NOMO-1 treated with dmso at 0.1 percent for 144 hours (cell line): ENCODE data around the gene PIR.

Experiments used
- DNase-seq: peaks from one replicate; lab custom pipeline; 2025; ENCODE audit not compliant: unreplicated experiment; lab: John Stamatoyannopoulos, UW

Gene PIR

DNA sequence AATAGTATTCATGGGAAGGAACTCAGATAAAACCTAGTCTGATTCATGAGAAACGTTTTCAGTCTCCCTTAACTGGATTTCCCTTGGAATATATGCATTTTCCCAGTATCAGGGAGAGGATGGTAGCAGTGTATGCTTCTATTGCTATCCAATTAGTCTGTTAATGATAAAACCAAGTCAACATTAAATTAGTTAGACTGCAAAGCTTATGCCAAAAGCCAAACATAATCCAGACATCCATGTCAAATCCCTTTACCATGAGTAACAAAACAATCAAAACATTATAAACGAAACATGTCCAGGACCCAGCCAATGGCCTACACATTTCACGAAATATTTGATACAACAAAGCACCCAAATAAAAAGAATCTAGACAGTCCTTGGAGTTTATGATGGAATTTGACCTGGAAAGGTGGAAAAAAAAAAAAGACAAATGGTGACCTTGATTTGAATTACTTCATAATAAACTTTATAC is 74.4 kb downstream of the PIR start:
- no peak for DNase-seq

DNA sequence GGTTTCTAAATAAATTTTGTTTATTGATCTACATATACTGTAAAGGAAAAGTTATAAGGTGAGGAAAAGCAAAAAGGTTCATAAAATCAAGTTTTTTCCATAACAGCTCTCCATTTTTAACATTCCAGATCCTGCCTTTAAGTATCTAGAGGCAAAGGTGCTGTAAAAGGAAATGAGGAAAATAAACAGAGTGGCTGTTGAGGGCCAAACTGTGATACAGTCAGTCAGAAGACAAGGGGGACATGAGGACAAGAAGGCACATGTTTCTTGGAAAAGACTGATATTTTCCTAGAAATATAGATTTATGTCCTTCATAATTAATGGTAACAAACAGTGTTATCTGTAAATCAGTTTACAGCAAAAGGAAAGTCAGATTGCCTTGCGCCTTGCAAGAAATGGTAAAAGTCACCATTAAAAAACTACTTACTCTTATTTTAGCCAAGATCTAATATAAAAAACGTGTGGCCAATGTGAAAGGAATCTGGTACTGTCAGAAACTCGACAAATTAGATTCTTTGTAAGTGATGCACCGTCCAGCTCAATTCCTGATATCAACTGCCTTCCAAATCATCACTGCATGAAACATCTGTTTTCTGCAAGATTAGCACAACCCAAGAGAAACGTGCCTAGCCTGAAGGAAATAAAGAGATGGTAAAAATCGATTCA is 75.0 kb downstream of the PIR start:
- no peak for DNase-seq

DNA sequence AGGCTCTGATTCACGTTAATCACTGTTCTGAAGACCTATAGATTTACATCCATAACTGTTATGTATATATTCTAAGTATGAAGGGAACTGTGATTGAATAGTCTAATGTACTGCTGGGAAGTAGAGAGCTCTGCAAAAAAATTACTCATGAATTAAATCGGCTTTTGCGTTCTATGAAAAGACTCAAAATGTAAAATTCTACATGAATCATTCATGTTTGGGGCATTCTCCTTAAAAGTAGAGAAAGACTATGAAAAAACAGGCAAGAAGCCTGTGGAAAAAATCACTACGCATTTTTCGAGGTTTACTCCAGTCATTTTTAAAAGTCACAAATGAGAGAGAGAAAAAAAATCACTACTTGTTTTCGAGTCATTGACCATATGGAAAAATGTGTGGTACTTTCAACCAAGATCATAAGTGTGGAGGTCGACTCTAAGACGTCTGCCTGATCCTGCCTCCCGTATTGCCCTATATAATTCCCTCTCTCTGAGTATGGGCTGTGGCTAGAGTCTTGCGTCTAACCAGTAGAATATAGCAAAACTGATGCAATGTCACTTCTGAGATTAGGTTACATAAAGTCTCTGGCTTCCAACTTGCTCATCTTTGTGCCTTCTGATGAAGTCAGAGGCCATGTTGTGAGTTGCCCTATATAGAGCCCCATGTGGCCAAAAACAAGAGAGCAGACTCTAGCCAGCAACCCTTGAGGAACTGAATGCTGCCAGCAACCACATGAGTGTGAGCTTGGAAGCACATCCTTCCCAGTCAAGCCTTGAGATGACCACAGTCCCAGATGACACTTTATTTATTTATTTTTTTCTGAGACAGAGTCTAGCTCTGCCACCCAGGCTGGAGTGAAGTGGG is 76.8 kb downstream of the PIR start:
- no peak for DNase-seq

DNA sequence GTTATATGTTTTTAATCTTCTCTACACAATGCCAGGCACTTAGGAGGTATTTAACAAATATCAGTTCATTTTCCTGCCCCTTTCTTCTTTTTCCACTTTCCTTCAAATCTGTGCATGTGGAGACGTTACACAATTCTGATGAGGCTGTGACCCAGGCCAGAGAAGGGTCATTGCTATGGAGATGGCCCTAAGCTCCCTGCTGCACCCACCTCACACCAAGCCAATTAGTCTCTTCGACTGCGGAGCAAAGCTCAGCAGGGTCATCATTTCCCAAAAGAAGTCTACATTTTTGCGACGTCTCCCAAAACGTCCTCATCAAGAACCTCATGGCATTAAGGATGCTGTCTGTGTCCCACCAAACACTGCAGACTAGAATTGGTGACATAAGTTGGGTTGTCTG is 80.0 kb downstream of the PIR start:
- DNase-seq = no peak

DNA sequence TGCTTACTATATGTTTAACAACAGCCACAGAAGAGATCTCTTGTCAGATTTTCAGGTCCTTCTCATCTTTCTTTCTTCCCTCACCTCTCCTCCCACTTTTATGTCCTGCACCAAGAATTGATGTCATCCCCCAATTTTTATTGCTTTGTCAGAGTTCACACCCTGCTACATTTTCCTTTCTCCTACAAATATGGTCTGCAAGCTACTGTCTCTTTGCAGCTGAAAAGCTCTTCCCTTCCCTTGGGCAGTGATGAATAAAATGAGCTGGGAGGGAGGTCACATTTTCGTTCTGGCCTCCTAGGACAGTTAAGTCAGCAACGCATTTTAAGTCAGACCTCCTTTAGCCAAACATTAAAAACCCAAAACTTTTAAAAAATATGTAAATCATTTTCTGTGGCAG is 82.2 kb downstream of the PIR start:
- no peak for DNase-seq

DNA sequence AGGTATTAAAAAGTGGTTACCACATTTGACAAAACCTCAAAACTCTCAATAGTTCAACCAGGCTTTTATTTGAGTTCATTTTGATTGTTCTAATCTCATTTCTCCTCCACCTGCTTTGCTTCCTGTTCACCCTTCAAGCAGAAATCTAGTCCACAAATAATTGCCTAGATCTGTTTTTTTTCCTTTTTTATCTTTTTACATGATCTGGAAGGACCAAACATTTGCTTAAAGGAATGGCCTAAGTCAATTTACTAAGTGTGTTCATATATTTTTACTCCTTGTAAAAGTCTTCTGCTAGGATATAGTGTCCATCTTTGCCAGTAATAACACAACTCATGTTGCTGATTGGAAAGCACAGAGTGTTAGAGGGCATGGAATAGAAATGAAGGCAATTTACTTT is 82.7 kb downstream of the PIR start:
- no peak for DNase-seq

DNA sequence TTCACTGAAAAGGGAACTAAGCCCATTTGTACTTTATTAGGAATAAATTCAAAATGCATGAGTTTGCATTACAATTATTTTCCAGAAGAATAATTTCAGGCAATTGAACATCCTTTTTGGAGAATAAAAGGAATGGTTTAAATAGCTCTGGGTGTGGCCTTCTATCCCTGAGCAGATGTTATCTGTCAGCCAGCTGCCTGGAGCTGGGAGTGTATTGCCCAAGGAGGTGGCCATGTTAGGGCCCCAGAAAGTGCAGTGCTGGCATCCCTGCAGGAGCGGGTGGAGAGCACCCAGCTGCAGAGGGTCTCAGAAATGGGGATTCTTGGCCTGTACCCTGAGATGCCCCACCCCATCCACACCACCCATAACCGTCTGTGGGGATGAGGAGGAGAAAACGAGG is 87.3 kb downstream of the PIR start:
- DNase-seq = no peak

DNA sequence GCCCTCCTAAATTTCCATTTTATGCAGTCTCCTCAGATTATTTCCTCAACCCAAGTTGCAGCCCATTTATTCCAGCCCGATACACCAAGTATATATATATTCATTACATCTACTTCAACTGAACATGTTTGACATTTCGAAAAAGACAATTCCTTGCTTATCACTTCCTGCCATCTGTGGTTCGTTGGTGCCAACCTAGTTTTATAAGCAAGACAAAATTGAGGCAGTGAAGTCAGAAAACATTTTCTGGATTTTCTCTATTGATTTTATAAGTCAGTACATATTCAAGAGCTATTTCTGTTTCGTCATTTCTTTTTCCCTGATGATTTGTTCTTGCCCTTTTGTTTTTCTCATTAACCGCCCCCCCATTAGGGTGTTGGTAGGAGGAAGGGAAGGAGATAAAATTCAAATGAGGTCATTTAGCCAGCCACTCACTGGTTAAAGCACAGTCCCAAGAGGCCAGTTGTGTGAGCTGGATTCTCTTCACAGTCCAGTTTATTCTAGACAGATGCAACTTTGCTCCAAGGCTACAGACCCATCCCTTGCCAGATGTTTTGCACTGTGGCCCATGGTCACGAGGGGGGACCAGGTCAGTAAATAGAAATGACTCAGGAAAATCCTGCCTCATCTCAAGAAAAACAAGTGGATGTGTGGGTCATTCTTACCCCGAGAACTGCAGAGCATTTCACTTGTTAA is 88.6 kb downstream of the PIR start:
- no peak for DNase-seq

DNA sequence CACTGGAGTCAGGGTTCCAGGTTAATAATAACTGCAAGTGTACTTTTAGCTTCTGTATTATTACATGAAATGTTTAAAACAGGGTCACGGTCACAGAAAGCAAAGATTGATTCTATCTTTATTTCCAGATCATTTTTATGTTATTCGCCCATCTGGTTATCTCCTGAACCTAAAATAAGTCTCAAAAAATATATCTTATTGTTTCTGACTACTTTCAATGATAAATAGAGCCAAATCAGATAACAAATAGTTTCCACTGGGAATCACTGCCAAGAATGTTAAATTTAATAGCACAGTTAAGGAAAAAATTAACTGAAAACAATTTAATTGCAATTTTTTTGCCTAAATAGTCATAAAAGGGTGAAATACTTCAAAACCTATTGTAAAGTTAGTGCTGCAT is 91.8 kb downstream of the PIR start:
- DNase-seq = no peak

DNA sequence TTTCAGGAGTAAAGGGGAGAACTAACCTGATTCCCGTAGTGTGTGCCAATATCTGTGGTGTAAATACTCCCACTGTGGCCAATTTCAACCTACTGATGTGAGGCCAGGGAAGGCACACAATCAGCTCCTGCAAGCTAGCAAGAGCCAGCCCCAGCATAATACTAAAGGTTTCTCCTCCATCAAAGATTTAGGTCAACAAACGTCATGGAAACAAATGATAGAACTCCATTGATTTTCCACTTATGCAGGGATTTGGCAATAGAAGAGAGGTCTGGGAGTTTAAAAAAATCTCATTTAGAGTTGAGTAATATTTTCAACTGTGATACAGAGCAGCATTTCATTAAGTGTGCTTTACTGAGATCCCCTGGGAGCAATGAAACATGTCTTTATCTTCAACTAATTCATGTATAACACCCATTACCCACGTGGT is 93.2 kb downstream of the PIR start:
- DNase-seq = no peak

DNA sequence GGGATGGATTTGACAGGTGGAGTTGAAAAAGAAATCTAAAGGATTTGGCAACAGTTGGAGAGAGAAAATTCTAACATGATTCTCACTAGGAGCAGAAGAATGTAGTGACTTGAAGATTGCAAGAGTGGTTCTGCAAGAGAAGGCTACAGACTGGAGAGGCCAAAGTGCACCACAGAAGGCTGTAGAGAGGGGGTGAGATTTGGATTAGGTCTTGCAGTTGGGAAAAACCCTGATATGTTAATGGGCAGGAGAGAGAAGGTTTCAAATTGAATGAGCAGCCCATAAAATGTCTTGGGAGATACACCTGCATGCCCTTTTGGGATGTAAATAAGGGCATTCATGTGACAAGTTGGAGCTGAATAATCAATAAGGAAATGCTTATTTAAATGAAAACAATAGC is 94.3 kb downstream of the PIR start:
- DNase-seq = no peak

DNA sequence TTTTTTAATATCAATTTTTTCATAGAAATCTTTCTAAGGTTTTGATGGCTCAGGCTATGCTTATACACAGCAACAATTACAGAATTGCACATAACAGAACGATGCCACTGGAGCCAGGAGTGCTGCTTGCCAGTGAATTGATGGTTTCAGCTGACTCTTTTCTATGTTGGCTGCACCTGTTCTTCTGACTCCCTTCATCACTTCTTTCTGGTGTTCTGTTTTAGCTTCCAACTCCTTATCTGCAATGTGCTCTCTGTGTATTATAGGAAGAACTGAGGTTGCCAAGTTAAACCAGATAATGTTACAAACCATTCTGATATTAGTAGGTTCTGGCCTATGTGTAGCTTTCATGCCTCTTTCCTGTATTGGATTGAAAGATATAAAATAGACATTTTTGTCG is 97.3 kb downstream of the PIR start:
- no peak for DNase-seq

DNA sequence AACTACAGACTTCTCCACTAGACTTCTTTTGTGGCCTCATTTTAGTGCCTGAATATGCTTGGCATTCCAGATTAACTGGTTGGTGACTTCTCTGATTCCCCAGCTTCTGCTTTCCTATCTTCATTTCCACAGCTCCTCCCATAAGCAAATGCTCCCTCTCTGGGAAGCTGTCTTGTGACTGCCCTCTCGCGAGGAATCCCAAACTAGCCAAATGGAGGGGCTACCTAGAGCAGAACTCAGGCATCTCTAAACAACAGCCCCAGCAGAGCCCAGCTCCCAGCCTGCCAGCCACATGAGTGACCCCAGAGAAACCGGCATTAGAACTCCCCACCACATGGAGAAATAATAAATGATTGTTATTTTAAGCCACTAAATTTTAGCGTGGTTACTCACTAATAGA is 101.3 kb downstream of the PIR start:
- DNase-seq = no peak

DNA sequence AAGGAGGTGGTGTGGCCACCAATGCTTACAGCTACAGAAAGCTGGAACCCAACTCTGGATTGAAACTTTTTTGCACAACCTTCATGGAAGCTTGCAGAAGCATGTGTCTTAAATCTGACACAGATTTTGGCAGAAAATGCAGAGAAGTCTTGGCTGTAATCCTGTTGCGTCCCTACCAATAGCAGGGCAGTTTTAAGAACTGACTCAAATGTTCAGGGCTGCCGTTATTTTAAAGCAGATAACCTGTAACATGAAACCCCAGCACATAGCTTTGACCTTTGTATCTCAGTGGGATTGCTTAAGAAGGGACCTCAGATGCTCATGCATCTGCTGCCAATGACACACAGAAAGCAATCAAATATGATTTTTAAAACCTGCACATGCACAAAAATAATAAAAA is 108.8 kb downstream of the PIR start, which contains the start of gene VEGFD:
VEGFD (minus strand) TSS at position 110 of the 400 bp plus-strand sequence. CDS start 467 bp downstream, outside the sequence.
- DNase-seq = no peak

DNA sequence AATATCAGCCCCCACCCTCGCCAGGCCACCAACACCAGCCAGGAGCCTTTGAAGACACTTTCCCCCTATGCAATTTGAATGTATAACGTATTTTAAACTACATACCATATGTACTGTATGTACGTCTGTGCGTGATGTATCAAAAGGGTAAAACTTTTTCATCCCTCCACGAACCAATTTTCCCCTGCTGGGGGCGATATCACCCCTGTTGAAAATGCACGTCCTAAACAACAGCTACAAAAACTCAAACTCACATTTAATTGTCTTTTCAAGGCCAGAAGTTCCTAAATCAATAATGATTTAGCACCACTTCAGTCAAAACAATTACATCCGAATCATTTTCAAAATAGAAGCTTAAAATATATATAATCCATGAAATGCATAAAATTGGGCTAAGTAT is 110.3 kb downstream of the PIR start:
- DNase-seq = no peak

DNA sequence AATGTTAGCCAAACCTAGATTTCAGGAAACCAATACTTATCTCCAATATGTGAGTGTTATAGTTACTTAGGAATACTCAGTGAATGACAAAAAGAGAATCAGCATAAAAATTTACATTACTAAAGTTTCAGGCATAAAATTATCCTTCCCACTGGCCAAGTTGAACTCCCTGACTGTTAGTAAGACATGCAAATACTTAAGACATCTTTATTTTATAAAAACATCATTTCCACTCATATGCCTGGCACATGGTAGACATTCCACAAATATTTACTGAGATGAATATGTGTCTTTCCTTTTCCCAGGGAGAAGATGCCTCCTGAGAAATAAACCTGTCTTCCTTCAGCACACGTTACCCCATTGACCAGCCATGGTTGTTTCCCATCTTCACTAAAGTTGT is 116.2 kb downstream of the PIR start:
- DNase-seq = no peak

DNA sequence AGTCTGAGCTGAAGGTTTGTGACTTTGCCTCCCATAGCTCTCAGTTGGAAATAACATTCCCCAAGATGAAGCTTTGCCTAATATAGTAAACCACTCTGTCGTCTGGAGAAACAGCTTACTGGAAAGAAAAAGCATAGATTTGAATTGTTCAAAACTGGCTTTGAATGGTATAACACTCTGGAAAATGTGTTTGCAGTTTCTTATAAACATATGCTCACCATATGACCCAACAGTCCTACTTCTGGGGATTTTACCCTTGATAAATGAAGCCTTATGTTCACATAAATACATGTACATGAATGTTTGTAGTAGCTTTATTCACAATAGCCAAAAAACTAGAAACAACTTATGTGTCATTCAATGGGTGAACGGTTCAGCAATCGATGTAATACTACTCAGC is 119.2 kb downstream of the PIR start:
- DNase-seq = no peak

DNA sequence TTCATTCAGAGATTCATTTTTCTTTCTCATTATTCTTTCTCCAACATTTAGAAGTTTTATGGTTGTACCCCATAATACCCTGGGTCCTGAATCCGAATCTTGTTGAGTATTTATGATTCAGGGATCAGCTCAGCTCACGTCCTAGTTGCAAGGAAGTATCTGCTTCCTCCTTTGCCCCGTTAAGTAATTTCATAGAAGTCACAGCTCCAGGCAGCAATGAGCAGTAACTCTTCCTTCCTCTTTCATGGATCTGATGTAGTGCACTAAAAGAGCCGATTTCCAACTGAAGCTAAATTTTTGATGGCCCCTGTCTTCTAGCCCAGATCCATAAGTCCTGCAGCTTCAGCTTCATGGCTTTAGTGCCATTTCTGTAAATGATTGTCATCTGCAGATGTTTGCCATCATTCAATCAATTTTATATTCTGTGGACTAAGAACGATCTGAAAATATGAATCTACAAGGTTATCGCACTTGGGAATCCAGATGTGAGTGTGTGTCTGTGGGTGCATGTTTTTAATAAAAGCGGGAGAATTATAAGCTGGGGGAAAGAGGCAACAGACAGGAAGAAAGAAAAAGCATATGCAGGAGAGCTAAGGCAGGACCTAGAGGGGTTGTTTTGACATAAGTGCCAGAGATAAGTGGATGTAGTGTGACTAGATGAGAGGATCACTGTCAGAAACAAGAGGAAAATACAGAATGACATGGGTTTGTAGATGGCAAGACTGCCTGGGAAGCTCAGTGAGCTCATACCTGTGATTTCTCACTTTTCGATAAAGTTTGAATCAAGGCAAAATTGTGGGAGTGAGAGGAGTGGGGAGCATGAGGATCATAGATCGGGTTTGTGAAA is 126.4 kb downstream of the PIR start:
- DNase-seq = peak; percentile 66

DNA sequence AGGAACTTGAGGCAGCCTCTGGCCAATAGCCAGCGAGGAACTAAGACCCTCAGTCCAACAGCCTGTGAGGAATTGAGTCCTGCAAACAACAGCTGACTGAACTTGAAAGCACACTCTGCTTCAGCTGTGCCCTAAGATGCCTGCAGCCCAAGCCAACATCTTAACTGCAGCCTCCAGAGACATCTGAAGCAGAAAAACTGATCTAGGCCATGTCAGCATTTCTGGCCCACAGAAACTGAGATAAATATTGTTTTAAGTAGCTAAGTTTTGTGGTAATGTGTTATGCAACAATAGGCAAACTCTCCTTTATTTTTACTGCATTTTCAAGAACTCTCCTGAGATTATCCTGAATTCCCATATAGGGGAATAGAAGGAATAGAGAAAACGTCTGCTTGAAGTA is 133.4 kb downstream of the PIR start:
- DNase-seq = no peak

DNA sequence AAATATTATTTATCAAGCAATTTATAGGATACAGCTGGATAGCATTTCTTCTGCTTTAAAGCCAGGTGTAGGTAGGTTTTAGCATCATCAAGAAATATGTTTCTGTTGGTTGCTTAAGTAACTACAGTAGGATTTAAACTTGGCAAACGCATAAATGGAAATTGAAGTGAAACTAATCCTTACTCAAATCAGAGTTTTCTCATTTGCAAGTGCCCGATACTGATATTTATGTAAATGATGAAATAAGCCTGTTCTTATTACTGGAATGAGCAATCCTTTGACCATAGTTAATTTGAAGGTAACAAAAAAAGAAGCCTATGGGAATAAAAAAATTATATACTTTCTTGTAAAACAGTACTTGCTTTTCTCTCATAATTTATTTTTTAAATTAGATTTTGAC is 134.6 kb downstream of the PIR start:
- no peak for DNase-seq

DNA sequence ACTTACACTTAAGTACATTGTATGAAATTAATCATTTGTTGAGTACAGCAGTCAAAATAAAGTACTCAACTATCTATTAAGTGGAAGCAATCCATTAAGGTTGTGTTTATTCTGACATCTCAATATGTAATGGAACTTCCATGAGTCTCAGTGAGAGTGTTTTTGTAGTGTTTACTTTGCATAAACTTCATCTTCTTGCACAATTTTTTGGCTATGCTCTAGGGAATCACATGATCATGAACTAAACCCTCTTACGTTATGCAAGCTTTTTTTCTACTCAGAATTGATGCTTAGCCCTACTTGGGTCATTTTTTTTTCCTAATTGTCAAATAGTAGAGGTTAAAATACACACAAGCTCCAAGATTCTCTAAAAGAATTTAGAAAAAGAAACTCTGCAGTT is 136.7 kb downstream of the PIR start:
- DNase-seq = no peak
